ENCODE measurements around the gene OR1J4. TPM values are rescaled to one million over a fixed set of nuclear protein-coding genes. Genes with fewer than 3 reads are reported as not detected.
A peak's percentile ranks its signal among the peaks of the same experiment; 100 is the strongest.
"Not testable (repeated sequence)": the region's sequence is repeated elsewhere in the genome, so short reads cannot be mapped to it uniquely, and the experiment has no call there.

Gene OR1J4, protein sequence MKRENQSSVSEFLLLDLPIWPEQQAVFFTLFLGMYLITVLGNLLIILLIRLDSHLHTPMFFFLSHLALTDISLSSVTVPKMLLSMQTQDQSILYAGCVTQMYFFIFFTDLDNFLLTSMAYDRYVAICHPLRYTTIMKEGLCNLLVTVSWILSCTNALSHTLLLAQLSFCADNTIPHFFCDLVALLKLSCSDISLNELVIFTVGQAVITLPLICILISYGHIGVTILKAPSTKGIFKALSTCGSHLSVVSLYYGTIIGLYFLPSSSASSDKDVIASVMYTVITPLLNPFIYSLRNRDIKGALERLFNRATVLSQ
- not detected in 2 replicates for total RNA-seq (2014; rRNA removed; shearing (Covaris generic))

DNA sequence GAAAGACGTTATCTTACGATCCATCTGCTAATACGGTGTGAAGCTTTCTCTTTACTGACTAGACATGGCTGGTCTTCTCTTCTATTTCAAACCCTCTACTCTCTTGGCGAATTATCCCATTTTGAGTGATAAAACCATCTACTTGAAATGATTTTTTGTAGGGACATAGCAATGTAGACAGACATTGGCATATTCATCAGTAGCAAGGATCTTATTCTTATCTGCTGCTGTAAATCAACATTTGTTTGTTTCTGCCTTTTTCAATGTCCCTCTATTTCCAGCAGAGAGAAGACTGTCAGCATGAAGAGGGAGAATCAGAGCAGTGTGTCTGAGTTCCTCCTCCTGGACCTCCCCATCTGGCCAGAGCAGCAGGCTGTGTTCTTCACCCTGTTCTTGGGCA is at the start of gene OR1J4:
OR1J4 (plus strand) TSS at position 301 of the 400 bp plus-strand sequence; CDS start at position 301, 0 bp downstream.
- no peak for DNase-seq (ENCODE audit: low spot score)

DNA sequence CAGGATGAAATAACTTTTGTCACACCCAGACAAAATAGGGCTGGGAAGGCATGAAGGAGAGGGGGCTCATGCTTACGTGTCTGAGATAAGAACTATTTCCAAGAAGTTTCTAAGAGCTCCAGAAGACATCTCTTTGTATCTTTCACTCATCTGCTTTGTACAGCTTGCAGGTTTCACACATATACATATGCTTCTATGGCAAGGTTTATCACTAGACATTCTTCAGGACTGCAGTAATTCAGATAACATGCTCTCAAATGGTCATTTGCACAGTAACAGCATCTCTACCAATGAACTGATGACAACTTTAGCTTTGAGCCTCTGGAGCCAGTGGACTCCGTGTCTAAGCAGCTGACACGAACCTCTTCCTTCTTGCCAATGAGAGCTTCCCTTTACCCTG is 44.4 kb upstream of the OR1J4 start:
- DNase-seq (ENCODE audit: low spot score) = no peak

DNA sequence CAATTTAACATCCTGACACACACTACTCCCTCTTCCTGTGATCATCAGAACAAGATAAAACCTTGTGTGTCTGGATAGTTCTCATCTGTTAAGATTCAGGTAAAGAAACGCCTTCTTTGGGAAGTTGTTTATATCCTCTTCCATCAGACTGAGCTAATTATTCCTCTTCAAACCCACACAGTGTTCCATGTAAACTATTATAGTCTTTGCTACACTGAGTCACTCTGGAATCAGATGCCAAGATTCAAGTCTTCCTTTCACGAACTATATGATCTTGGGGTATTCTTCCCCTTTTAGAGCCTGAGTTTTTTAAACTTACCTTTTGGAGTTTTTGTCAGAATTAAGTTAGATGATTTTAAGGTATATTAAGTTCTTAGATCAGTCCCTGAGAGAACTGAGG is 43.2 kb upstream of the OR1J4 start:
- DNase-seq (ENCODE audit: low spot score) = no peak

DNA sequence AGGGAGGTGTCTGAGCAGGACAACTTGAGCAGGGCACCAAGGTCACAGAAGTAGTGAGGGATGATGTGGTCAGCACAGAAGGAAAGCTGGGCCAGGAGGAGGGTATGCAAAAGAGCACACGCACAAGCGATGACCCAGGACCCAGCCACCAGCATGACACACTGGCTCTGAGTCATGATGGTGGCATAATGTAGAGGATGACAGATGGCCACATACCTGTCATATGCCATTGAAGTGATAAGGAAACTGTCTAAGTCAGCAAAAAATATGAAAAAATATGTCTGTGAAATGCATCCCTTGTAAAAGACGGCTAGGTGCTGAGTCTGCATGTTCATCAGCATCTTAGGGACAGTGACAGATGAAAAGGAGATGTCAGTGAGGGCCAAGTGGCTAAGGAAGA is 41.6 kb upstream of the OR1J4 start:
- DNase-seq (ENCODE audit: low spot score) = no peak

- no peak for DNase-seq (ENCODE audit: low spot score)
These were observed 41.1 kb upstream of the OR1J4 start, which contains the start of gene OR1J1 for GRCh38 chr9:122477826-122478225. OR1J1 (minus strand) TSS chr9:122477926; CDS start chr9:122477926, 0 bp downstream.

DNA sequence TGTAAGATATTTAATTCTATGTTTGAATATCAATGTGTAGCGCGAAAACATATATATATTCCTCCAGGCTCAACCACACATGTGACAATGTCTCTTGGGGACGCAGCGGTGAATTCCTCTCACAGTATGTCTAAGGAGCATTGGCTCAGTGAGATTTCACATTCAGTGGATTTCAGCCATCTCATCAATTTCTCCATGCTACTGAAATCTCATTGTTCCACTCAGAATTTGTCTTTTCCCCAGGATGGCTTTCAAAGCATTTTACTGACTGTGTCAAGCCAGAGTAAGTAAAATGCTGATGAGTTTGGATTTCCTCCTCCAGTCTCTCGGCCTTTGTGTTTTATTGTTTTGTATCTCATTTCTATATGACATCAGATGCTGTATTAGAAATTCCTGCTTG is 39.9 kb upstream of the OR1J4 start:
- no peak for DNase-seq (ENCODE audit: low spot score)

GRCh38 chr9:122498883-122499288 is 20.1 kb upstream of the OR1J4 start:
- peak; percentile 41 for DNase-seq (ENCODE audit: low spot score)

- no peak for DNase-seq (ENCODE audit: low spot score)
These were observed 12.0 kb upstream of the OR1J4 start for GRCh38 chr9:122506964-122507363.

GRCh38 chr9:122510502-122510901 is 8.4 kb upstream of the OR1J4 start, which contains the start of gene OR1J2:
OR1J2 (plus strand) TSS chr9:122510802; CDS start chr9:122510802, 0 bp downstream.
- DNase-seq (ENCODE audit: low spot score) = no peak

DNA sequence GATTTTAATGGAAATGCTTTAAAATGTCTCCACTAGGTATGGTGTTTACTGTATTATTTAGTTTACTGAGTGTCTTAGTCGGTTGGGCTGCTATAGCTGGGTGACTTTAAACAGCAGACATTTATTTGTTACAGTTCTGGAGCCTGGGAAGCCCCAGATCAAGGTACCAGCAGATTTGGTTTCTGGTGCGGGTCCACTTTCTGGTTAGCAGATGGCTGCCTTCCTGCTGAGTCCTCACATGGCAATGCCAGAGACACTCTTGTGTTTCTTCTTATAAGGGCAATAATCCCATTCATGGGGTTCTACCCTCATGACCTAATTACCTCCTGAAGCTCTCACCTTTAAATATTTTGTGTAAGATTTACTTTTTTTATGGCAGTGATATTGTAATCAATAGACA is 715 bp upstream of the OR1J4 start:
- no peak for DNase-seq (ENCODE audit: low spot score)

DNA sequence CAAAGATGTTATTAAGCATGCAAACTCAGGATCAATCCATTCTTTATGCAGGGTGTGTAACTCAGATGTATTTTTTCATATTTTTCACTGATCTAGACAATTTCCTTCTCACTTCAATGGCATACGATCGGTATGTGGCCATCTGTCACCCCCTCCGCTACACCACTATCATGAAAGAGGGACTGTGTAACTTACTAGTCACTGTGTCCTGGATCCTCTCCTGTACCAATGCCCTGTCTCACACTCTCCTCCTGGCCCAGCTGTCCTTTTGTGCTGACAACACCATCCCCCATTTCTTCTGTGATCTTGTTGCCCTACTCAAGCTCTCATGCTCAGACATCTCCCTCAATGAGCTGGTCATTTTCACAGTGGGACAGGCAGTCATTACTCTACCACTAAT is 435 bp downstream of the OR1J4 start:
- no peak for DNase-seq (ENCODE audit: low spot score)

DNA sequence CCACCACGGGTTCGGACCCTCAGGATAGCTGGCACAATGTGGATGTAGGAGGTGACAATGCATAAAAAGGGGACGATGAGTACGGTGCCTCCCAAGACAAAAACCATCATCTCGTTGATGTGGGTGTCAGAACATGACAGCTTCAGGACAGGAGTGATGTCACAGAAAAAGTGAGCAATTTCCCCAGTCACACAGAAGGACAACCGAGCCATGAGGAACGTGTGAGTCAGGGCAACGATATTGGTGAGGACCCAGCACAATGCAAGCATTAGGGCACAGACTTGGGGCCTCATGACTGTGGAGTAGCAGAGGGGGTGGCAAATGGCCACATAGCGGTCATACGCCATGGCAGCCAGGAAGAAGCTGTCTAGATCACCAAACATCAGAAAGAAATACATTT is 7.7 kb downstream of the OR1J4 start:
- no peak for DNase-seq (ENCODE audit: low spot score)

DNA sequence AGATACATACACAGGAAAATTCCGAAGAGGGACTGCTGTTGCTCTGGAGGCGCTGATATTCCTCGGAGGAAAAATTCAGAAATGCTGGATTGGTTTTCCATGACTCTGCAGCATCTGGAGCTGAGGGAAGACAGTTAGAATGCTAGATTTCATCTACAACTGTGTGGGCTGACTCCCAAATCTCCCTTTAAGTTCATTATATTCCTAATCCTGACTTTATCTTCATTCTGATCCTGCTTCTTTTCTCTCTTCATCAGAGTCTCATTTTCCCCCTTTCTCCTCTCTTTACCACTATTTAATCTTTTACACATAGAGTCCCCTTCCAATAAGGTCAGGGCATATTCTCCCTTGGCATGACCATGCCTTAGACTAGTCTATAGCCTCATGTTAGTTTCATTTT is 8.3 kb downstream of the OR1J4 start, which contains the start of gene OR1N1:
OR1N1 (minus strand) TSS at position 101 of the 400 bp plus-strand sequence; CDS start at position 101, 0 bp downstream.
- DNase-seq (ENCODE audit: low spot score) = no peak

- DNase-seq (ENCODE audit: low spot score) = not testable (repeated sequence)
These were observed 12.2 kb downstream of the OR1J4 start for GRCh38 chr9:122531157-122531556.

GRCh38 chr9:122536134-122536533 is 17.2 kb downstream of the OR1J4 start:
- DNase-seq (ENCODE audit: low spot score) = no peak

GRCh38 chr9:122537066-122537465 is 18.1 kb downstream of the OR1J4 start:
- not testable (repeated sequence) for DNase-seq (ENCODE audit: low spot score)

DNA sequence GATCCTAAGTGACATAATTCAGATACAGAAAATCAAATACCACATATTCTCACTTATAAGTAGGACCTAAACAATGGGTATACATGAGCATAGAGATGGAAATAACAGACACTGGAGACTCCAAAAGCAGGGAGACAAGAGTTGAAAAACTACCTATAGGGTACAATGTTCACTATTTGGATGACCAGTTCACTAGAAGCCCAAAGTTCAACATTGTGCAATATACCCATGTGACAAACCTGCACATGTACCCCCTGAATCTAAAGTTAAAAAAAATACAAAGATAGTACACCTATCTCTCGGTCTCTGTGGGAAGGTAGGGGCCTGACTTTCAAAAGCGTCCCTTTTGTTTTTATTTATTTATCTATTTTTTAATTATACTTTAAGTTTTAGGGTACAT is 19.8 kb downstream of the OR1J4 start:
- no peak for DNase-seq (ENCODE audit: low spot score)

- DNase-seq (ENCODE audit: low spot score) = peak; percentile 9
These were observed 27.3 kb downstream of the OR1J4 start for GRCh38 chr9:122546196-122546595.

DNA sequence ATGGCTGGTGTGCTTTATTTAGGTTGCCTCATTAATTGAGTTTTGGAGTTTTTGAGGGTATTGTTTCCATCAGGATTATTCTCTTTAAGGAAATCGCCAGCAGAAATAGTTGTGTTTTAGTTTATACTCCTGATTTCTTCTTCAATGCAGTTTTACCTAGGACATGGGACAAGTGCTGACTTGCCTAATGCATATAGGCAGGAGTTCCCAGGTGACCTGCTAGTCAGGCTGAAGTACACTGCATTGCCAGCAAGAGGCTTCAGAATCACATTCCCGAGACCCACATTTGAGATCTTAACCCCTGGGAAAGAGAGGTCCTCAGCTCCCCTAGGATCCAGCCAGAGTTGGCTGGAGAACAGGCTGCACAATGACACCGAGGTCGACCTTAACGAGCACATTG is 32.4 kb downstream of the OR1J4 start:
- no peak for DNase-seq (ENCODE audit: low spot score)

DNA sequence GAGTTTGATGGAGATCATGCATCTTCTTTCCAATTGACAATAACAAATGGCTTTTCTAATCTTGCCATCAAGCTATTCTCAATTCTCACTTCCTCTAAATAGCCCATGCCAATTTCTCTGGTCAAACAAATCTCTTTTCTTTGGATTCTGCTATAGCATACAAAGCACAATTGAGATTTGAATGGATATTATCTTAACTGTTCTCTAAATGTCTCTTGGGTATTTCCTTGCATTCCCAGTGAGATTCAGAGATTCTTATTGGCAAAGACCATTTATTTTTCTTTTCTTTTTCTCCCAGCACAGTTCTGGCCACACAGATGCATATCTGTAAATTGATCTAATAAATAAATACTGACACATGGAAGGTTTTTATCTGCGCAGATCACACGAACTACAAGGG is 33.9 kb downstream of the OR1J4 start, which contains the start of gene OR1N2:
OR1N2 (plus strand) TSS at position 301 of the 400 bp plus-strand sequence. CDS start 100 bp downstream, outside the sequence.
- no peak for DNase-seq (ENCODE audit: low spot score)

DNA sequence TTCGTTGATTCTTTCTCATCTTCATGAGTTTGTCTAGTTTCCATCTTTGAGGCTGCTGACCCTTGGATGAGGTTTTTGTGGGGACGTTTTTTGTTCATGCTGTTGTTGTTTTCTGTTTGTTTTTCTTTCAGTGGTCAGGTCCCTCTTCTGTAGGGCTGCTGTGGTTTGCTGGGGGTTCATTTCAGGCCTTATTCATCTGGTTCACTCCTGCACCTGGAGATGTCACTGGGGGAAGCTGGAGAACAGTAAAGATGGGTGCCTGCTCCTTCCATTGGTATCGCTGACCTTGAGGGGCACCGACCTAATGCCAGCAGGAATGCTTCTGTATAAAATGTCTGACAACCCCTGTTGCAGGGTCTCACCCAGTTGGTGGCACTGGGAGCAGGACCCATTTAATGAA is 42.5 kb downstream of the OR1J4 start:
- no peak for DNase-seq (ENCODE audit: low spot score)

DNA sequence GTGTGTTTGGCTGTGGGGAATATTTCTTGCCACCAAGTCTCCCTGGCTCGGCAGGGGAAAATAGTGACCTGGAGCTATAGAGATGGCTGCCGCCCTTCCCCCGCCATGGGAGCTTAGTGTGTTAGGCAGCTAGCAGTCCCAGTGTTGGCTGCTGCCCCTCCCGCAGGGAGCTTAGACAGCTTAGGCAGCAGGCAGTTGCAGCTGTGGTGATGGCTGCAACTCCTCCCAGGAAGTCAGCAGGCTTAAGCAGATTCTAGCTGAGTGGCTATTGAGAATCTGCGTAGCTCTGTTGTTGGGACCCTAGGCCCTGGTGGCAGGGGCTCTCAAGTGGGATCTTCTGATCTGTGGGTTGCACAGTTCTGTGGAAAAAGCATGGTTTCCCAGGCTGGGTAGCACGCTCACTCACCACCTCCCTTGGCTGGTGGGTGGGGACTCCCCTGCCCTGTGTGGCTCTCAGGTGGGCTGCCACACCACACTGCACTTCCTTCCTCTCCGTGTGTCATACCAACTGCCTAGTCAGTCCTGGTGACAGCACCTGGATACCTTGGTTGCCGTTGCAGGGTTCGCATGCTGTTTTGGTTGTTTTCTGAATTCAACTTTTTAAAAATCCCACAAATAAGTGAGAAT is 43.3 kb downstream of the OR1J4 start:
- no peak for DNase-seq (ENCODE audit: low spot score)

GRCh38 chr9:122567901-122568300 is 49.0 kb downstream of the OR1J4 start:
- no peak for DNase-seq (ENCODE audit: low spot score)
